Astrocyte (in vitro differentiated cells and primary cell): ENCODE measurements around the gene KIAA1328. TPM values are rescaled to one million over a fixed set of nuclear protein-coding genes. Genes with fewer than 3 reads are reported as not detected.

Experiments
- DNase-seq: peaks from one replicate; pipeline ENCODE4 v3.0.0-alpha.2; 2010; ENCODE audit warnings: low read depth
- FAIRE-seq: peaks from 2 replicates; lab custom pipeline; 2011; peaks lifted over from hg19 to GRCh38; lab: Jason Lieb, UNC
- H2AFZ ChIP-seq: 2 replicates; pipeline ENCODE4 v1.6.0; 2012; ENCODE audit warnings: low read depth, low read length, inconsistent platforms
- H3K27ac ChIP-seq: 2 replicates; pipeline ENCODE4 v1.5.1; 2011; ENCODE audit warnings: low read depth, low read length, inconsistent platforms
- H3K27me3 ChIP-seq: 2 replicates; pipeline ENCODE4 v1.6.0; 2011; ENCODE audit warnings: low read length, inconsistent platforms; ENCODE audit not compliant: insufficient read depth
- H3K36me3 ChIP-seq: 2 replicates; pipeline ENCODE4 v1.5.1; 2011; ENCODE audit warnings: low read length, inconsistent platforms; ENCODE audit not compliant: insufficient read depth
- H3K4me1 ChIP-seq: 2 replicates; pipeline ENCODE4 v1.5.1; 2011; ENCODE audit warnings: low read length, inconsistent platforms; ENCODE audit not compliant: insufficient read depth
- H3K4me2 ChIP-seq: 2 replicates; pipeline ENCODE4 v1.6.0; 2012; ENCODE audit warnings: low read length, inconsistent platforms
- H3K4me3 ChIP-seq: 2 replicates; pipeline ENCODE4 v1.5.1; 2011; ENCODE audit warnings: low read depth, mild to moderate bottlenecking, low read length, inconsistent platforms; ENCODE audit not compliant: insufficient read depth
- H3K79me2 ChIP-seq: 2 replicates; pipeline ENCODE4 v1.6.0; 2012; ENCODE audit warnings: mild to moderate bottlenecking, low read length, inconsistent platforms; ENCODE audit not compliant: insufficient read depth
- H3K9ac ChIP-seq: 2 replicates; pipeline ENCODE4 v1.6.0; 2012; ENCODE audit warnings: mild to moderate bottlenecking, low read length, inconsistent platforms
- H3K9me3 ChIP-seq: 2 replicates; pipeline ENCODE4 v1.5.1; 2012; ENCODE audit warnings: low read depth, mild to moderate bottlenecking, low read length, inconsistent platforms; ENCODE audit not compliant: insufficient read depth
- H4K20me1 ChIP-seq: 2 replicates; pipeline ENCODE4 v1.6.0; 2012; ENCODE audit warnings: low read length, inconsistent platforms; ENCODE audit not compliant: insufficient read depth
- H3K27ac Mint-ChIP-seq: one replicate; pipeline ENCODE4 v1.8.0; 2021; ENCODE audit warnings: mild to moderate bottlenecking, mixed read lengths; ENCODE audit not compliant: unreplicated experiment
- H3K27me3 Mint-ChIP-seq: one replicate; pipeline ENCODE4 v1.8.0; 2021; ENCODE audit warnings: low read depth, mixed read lengths; ENCODE audit not compliant: unreplicated experiment
- H3K36me3 Mint-ChIP-seq: one replicate; pipeline ENCODE4 v1.8.0; 2021; ENCODE audit warnings: low read depth, mixed read lengths; ENCODE audit not compliant: unreplicated experiment
- H3K4me1 Mint-ChIP-seq: one replicate; pipeline ENCODE4 v1.8.0; 2021; ENCODE audit warnings: low read depth, mixed read lengths; ENCODE audit not compliant: unreplicated experiment
- H3K4me3 Mint-ChIP-seq: one replicate; pipeline ENCODE4 v1.8.0; 2021; ENCODE audit warnings: mild to moderate bottlenecking, moderate library complexity, mixed read lengths; ENCODE audit not compliant: unreplicated experiment
- H3K9me3 Mint-ChIP-seq: one replicate; pipeline ENCODE4 v1.8.0; 2021; ENCODE audit warnings: mild to moderate bottlenecking, mixed read lengths; ENCODE audit not compliant: unreplicated experiment
- EZH2 ChIP-seq: IDR thresholded peaks from 2 replicates; pipeline ENCODE4 v1.6.1; 2012; ENCODE audit warnings: mild to moderate bottlenecking, low read length, inconsistent platforms; ENCODE audit not compliant: insufficient read depth
- total RNA-seq: library from RNA; stranded (reverse); gene quantifications from 2 replicates; pipeline ENCODE4 v1.2.1, GENCODE V29; 2021
- TF ChIP-seq, protein P1 (sequence below): IDR thresholded peaks from 2 replicates; pipeline ENCODE4 v1.5.1; 2011; ENCODE audit warnings: low read depth, mild to moderate bottlenecking, inconsistent platforms, low read length, moderate library complexity; ENCODE audit not compliant: insufficient read depth

KIAA1328 gene
- total RNA-seq, 1 donor from 2014 or later = 3.7 TPM

DNA sequence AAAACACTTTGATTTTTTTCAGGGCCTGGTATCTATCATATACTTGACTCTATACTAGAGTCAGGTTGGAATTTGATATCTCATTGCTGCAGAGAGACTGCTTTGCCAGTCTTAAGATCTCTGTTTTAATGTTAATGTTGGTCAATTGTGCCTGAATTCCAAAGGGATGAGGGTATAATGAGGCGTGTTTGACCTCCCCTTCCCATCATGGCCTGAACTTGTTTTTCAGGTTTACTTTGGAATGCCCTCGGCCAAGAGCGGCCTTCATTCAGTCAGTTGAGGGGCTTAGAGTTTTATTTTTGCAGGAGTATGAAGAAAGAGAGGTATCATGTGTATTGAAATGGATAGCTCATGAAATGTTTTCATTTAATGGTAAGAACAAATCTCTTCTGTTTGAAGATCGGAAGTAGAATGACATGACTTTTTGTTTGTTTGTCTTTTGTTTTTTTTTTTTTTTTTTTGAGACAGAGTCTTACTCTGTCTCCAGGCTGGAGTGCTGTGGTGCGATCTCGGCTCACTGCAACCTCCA, 119.0 kb downstream of the KIAA1328 start:
- no peaks in the 10 kb centered on the region for H3K27me3 ChIP-seq
- Mint-ChIP-seq H3K4me3 (no peak overlapping the region), H3K4me1 (peaks cover 3% of the 10 kb centered on the region), H3K27me3 (no peaks in the 10 kb centered on the region), H3K36me3 (no peaks in the 10 kb centered on the region), H3K9me3 (no peaks in the 10 kb centered on the region), H3K27ac (no peak overlapping the region)
- H4K20me1 ChIP-seq = no peaks in the 10 kb centered on the region
- no peaks in the 10 kb centered on the region for H3K4me1 ChIP-seq
- TF ChIP-seq, protein P1, sequence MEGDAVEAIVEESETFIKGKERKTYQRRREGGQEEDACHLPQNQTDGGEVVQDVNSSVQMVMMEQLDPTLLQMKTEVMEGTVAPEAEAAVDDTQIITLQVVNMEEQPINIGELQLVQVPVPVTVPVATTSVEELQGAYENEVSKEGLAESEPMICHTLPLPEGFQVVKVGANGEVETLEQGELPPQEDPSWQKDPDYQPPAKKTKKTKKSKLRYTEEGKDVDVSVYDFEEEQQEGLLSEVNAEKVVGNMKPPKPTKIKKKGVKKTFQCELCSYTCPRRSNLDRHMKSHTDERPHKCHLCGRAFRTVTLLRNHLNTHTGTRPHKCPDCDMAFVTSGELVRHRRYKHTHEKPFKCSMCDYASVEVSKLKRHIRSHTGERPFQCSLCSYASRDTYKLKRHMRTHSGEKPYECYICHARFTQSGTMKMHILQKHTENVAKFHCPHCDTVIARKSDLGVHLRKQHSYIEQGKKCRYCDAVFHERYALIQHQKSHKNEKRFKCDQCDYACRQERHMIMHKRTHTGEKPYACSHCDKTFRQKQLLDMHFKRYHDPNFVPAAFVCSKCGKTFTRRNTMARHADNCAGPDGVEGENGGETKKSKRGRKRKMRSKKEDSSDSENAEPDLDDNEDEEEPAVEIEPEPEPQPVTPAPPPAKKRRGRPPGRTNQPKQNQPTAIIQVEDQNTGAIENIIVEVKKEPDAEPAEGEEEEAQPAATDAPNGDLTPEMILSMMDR = no peak
- TF ChIP-seq EZH2 = no peak
- H3K36me3 ChIP-seq = no peaks in the 10 kb centered on the region
- DNase-seq (no peak), FAIRE-seq (no peak)
- H3K4me3 ChIP-seq = no peak overlapping the region
- H3K9ac ChIP-seq = no peak overlapping the region
- H2AFZ ChIP-seq = no peak overlapping the region
- H3K9me3 ChIP-seq = no peaks in the 10 kb centered on the region
- H3K27ac ChIP-seq = no peak overlapping the region
- no peaks in the 10 kb centered on the region for H3K79me2 ChIP-seq
- H3K4me2 ChIP-seq = no peak overlapping the region

- DNase-seq (no peak), FAIRE-seq (no peak)
- Histone ChIP-seq H3K9ac (no peak overlapping the region), H3K27ac (no peak overlapping the region), H2AFZ (no peak overlapping the region), H3K4me3 (no peak overlapping the region), H3K36me3 (no peaks in the 10 kb centered on the region), H3K9me3 (no peaks in the 10 kb centered on the region), H3K79me2 (no peaks in the 10 kb centered on the region), H3K4me2 (no peak overlapping the region), H3K4me1 (no peaks in the 10 kb centered on the region), H4K20me1 (no peaks in the 10 kb centered on the region), H3K27me3 (no peaks in the 10 kb centered on the region)
- TF ChIP-seq EZH2 = no peak
- TF ChIP-seq, protein P1 = no peak
- Mint-ChIP-seq H3K9me3 (no peaks in the 10 kb centered on the region), H3K4me3 (no peak overlapping the region), H3K27me3 (no peaks in the 10 kb centered on the region), H3K36me3 (no peaks in the 10 kb centered on the region), H3K27ac (no peak overlapping the region), H3K4me1 (peaks cover 3% of the 10 kb centered on the region)
Measured at GRCh38 chr18:36950282-36950681, 121.4 kb downstream of the KIAA1328 start.

- H3K4me3 Mint-ChIP-seq = no peak overlapping the region
- H3K9me3 ChIP-seq = no peaks in the 10 kb centered on the region
- H3K79me2 ChIP-seq = no peaks in the 10 kb centered on the region
- H3K27ac ChIP-seq = no peak overlapping the region
- no peaks in the 10 kb centered on the region for H3K27me3 ChIP-seq
- H3K4me1 Mint-ChIP-seq = peaks cover 3% of the 10 kb centered on the region
- no peaks in the 10 kb centered on the region for H3K4me1 ChIP-seq
- H3K4me3 ChIP-seq = no peak overlapping the region
- no peak for DNase-seq
- no peaks in the 10 kb centered on the region for H3K36me3 Mint-ChIP-seq
- no peak overlapping the region for H3K27ac Mint-ChIP-seq
- TF ChIP-seq EZH2 = no peak
- TF ChIP-seq, protein P1 = no peak
- no peaks in the 10 kb centered on the region for H3K27me3 Mint-ChIP-seq
- H4K20me1 ChIP-seq = no peaks in the 10 kb centered on the region
- no peak overlapping the region for H2AFZ ChIP-seq
- no peaks in the 10 kb centered on the region for H3K36me3 ChIP-seq
- no peak overlapping the region for H3K4me2 ChIP-seq
- H3K9me3 Mint-ChIP-seq = no peaks in the 10 kb centered on the region
- H3K9ac ChIP-seq = no peak overlapping the region
- FAIRE-seq = no peak
Measured at GRCh38 chr18:36950960-36951359, 122.0 kb downstream of the KIAA1328 start.
